GM12878 (cell line): ENCODE measurements around the gene PRR7. TPM values are rescaled to one million over a fixed set of nuclear protein-coding genes. Genes with fewer than 3 reads are reported as not detected.
A peak's percentile ranks its signal among the peaks of the same experiment; 100 is the strongest.

Experiments used
- ATAC-seq: fragments of 200-7000 bp; cut with Tn5 transposase; 3 replicates; pipeline ENCODE4 v1.9.1; 2020; ENCODE audit warnings: mild to moderate bottlenecking, moderate library complexity
- BruUV-seq: library from RNA; stranded (reverse); fragments of 400-500 nt; replicated peaks from 2 replicates; lab custom pipeline; 2021; lab: Mats Ljungman, UMichigan
- CTCF ChIA-PET: fragments of 300-600 bp; sonication (Branson Sonifier 250); formaldehyde crosslinking; extraction: SDS; loops from one replicate; lab custom pipeline; 2021; ENCODE audit warnings: inconsistent platforms; lab: Yijun Ruan, JAX
- POLR2A ChIA-PET: fragments of 350-600 bp; formaldehyde crosslinking; extraction: SDS; loops from one replicate; lab custom pipeline; 2021; ENCODE audit warnings: inconsistent platforms; lab: Charles Lee
- RAD21 ChIA-PET: fragments of 300-600 bp; sonication (Branson Sonifier 250); formaldehyde crosslinking; loops from one replicate; lab custom pipeline; 2023; ENCODE audit warnings: antibody characterized with exemption; ENCODE audit not compliant: unreplicated experiment; lab: Charles Lee
- SMC1A ChIA-PET: fragments of 300-600 bp; sonication (Branson Sonifier 250); formaldehyde crosslinking; loops from one replicate; lab custom pipeline; 2023; ENCODE audit not compliant: unreplicated experiment, uncharacterized antibody; lab: Charles Lee
- DNase-seq: peaks from one replicate; pipeline ENCODE4 v3.0.0-alpha.2; 2011; ENCODE audit warnings: low read depth, low spot score
- FAIRE-seq: peaks from 3 replicates; lab custom pipeline; 2011; peaks lifted over from hg19 to GRCh38; lab: Jason Lieb, UNC
- H2AFZ ChIP-seq: 2 replicates; pipeline ENCODE4 v1.6.0; 2011; ENCODE audit warnings: low read depth, low read length, control low read depth; ENCODE audit not compliant: control insufficient read depth
- H3K27ac ChIP-seq: 2 replicates; pipeline ENCODE4 v1.5.1; 2011; ENCODE audit warnings: control low read depth; ENCODE audit not compliant: control insufficient read depth, insufficient read depth
- H3K27me3 ChIP-seq, 2 experiments: replicated peaks in 1 of 2; 2 replicates each; pipeline versions ENCODE4 v1.6.0 to v1.6.1; 2011; ENCODE audit warnings: low read length in 1 of 2; ENCODE audit not compliant: control insufficient read depth in 2 of 2, insufficient read depth in 2 of 2
- H3K36me3 ChIP-seq, 2 experiments: 2 replicates each; pipeline ENCODE4 v1.5.1; 2011; ENCODE audit warnings: low read length in 1 of 2; ENCODE audit not compliant: control insufficient read depth in 2 of 2, insufficient read depth in 2 of 2
- H3K4me1 ChIP-seq: 2 replicates; pipeline ENCODE4 v1.6.1; 2011; ENCODE audit warnings: mild to moderate bottlenecking, low read length, moderate library complexity, mixed read lengths; ENCODE audit not compliant: control insufficient read depth, insufficient read depth
- H3K4me2 ChIP-seq: 2 replicates; pipeline ENCODE4 v1.6.0; 2011; ENCODE audit warnings: control low read depth; ENCODE audit not compliant: control insufficient read depth, insufficient read depth
- H3K4me3 ChIP-seq: fragments of 200-600 bp; sonication (generic); 2 replicates; pipeline ENCODE4 v1.5.1; 2016
- H3K79me2 ChIP-seq: 2 replicates; pipeline ENCODE4 v1.6.0; 2011; ENCODE audit warnings: low read length; ENCODE audit not compliant: control insufficient read depth, insufficient read depth
- H3K9ac ChIP-seq: 2 replicates; pipeline ENCODE4 v1.8.0; 2011; ENCODE audit warnings: low read length, control low read depth, mixed read lengths; ENCODE audit not compliant: control insufficient read depth, insufficient read depth
- H3K9me3 ChIP-seq: replicated peaks from 3 replicates; pipeline ENCODE4 v1.5.1; 2011; ENCODE audit warnings: mild to moderate bottlenecking, low read length; ENCODE audit not compliant: control insufficient read depth, insufficient read depth
- H4K20me1 ChIP-seq: 2 replicates; pipeline ENCODE4 v1.6.0; 2011; ENCODE audit not compliant: control insufficient read depth, insufficient read depth
- BHLHE40 ChIP-seq, 2 experiments: fragments of 450-650 bp in 1 of 2; IDR thresholded peaks; 2 replicates each; pipeline ENCODE4 v1.6.1; 2011 to 2017; ENCODE audit warnings: low read depth in 2 of 2, borderline replicate concordance in 1 of 2, improper control_type of control experiment in 1 of 2, low read length in 1 of 2, mild to moderate bottlenecking in 1 of 2
- CBFB ChIP-seq: IDR thresholded peaks from 2 replicates; pipeline ENCODE4 v1.6.1; 2016; ENCODE audit warnings: antibody characterized with exemption, low read depth
- ELK1 ChIP-seq: IDR thresholded peaks from 2 replicates; pipeline ENCODE4 v1.6.1; 2012; ENCODE audit warnings: low read depth, low read length, improper control_type of control experiment
- EZH2 ChIP-seq: IDR thresholded peaks from 2 replicates; pipeline ENCODE4 v1.6.1; 2012; ENCODE audit warnings: low read depth, mild to moderate bottlenecking, control low read depth, inconsistent platforms, low read length, borderline replicate concordance; ENCODE audit not compliant: control insufficient read depth
- HDGF ChIP-seq: fragments of 450-650 bp; IDR thresholded peaks from 2 replicates; pipeline ENCODE4 v1.6.1; 2016; ENCODE audit warnings: antibody characterized with exemption
- IRF3 ChIP-seq: fragments of 450-650 bp; IDR thresholded peaks from 2 replicates; pipeline ENCODE4 v1.6.1; 2014; ENCODE audit warnings: mild to moderate bottlenecking
- MAX ChIP-seq: IDR thresholded peaks from 2 replicates; pipeline ENCODE4 v1.6.1; 2012; ENCODE audit warnings: low read depth, low read length, improper control_type of control experiment
- NFYB ChIP-seq: IDR thresholded peaks from 2 replicates; pipeline ENCODE4 v1.6.1; 2011; ENCODE audit warnings: low read depth, mild to moderate bottlenecking, low read length, improper control_type of control experiment, moderate library complexity; ENCODE audit not compliant: insufficient read depth
- SIN3A ChIP-seq: IDR thresholded peaks from 2 replicates; pipeline ENCODE4 v1.6.1; 2012; ENCODE audit warnings: low read depth, low read length, improper control_type of control experiment
- SIX5 ChIP-seq: IDR thresholded peaks from 2 replicates; pipeline ENCODE4 v1.6.1; 2011; ENCODE audit warnings: mild to moderate bottlenecking, low read depth, low read length, moderate library complexity; ENCODE audit not compliant: severe bottlenecking
- WRNIP1 ChIP-seq: IDR thresholded peaks from 2 replicates; pipeline ENCODE4 v1.6.1; 2011; ENCODE audit warnings: low read depth, low read length, improper control_type of control experiment, borderline replicate concordance
- WGBS: methylation state at CpG from one replicate; pipeline ENCODE4 v1.1.6; 2016; ENCODE audit warnings: low lambda C conversion rate; ENCODE audit not compliant: insufficient replicate concordance, insufficient coverage; ENCODE audit errors: missing lambda C conversion rate; 5-methylcytosine and 5-hydroxymethylcytosine counted together
- in situ Hi-C: fragments of 300-500 bp; cut with MboI; formaldehyde crosslinking; loops from 9 replicates; pipeline ENCODE4 v1.14.3; 2018; ENCODE audit warnings: mixed read lengths
- intact Hi-C: fragments of 100-400 bp; cut with micrococcal nuclease; formaldehyde crosslinking; loops from one replicate; pipeline ENCODE4 v1.14.2; 2022; ENCODE audit not compliant: unreplicated experiment
- polyA plus RNA-seq, 11 experiments: library from polyadenylated mRNA; depleted of rRNA in 4 of 11; unstranded in 6 of 11; stranded (reverse) in 5 of 11; fragments of >200 nt; fragmentation: Nextera tagmentation in 4 of 11; fragmentation: Illumina TruSeq in 1 of 11; extraction: Ambion mirVana in 4 of 11; extraction: Trizol in 1 of 11; gene quantifications; 1 replicate in 1 of 11; 2 replicates in 10 of 11; pipeline versions ENCODE4 v1.2.1 to v1.2.3, GENCODE V29; 2011 to 2016; ENCODE audit warnings: inconsistent platforms in 2 of 11, missing spikeins in 2 of 11, low read depth in 1 of 11
- total RNA-seq, 4 experiments: library from RNA; depleted of rRNA in 3 of 4; stranded (reverse); fragments of >200 nt in 3 of 4; fragmentation: Illumina TruSeq in 1 of 4; extraction: Trizol in 1 of 4; gene quantifications; 2 replicates each; pipeline versions ENCODE4 v1.2.1 to v1.2.3, GENCODE V29; 2013 to 2021
- TF ChIP-seq, protein P1 (sequence below): IDR thresholded peaks from 2 replicates; pipeline ENCODE4 v1.6.1; 2011; ENCODE audit warnings: borderline replicate concordance, low read depth, mild to moderate bottlenecking, moderate library complexity, low read length; ENCODE audit not compliant: insufficient read depth, poor library complexity, severe bottlenecking

PRR7 gene
- total and polyA plus RNA-seq, 10 of the 15 experiments (the other 5 are each of a cell fraction or from before 2014, with no cell fraction given) = 0.09 to 18.8 (median 4.6) TPM; not detected in 2

GRCh38 chr5:177427211-177427822 is 19.3 kb upstream of the PRR7 start (continued):
- TF ChIP-seq MAX (peak; percentile 60; the same call in 1 of the 2 replicates), BHLHE40 (IDR thresholded peaks at IDR 0.05; ENCODE audit: borderline replicate concordance in 1 of 2, low read depth in 2 of 2, low read length in 1 of 2) (peak; percentile 2 to 12; a peak in 2 of 4 replicates), CBFB (0 out of 2 replicates have a peak, but pooled peaks have one; percentile 29), SIX5 (no peak), HDGF (peak; percentile 65; the same call in 1 of the 2 replicates), EZH2 (no peak)

DNA sequence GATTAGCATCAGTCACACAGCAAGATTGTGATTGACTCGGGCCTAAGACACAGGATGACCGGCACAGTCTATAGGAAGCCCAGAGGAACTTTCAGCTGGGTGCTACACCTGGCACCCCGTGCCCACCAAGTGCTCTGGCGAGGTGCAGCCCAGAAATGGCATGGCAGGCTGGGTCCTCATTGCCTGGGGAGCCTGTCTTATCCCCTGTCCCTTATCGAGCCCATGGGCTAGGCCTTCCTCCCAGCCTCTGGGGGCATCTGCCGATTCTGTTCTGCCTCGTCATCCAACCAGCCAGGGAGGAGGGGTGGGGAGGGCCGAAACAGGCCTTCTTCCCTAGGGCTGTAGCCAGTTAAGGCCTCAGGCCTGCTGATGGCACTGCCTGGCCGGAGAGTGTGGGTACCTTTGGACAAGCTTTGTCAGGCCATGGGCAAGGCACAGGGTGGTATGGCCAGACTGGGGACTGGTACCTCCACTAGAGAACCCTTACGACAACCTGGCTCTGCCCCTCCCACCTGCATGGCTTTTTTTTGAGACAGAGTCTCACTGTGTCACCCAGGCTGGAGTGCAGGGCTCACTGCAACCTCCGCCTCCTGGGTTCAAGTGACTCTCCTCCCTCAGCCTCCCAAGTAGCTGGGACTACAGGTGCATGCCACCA is 18.6 kb upstream of the PRR7 start:
- BruUV-seq = no TSS peak
- H3K4me3 ChIP-seq = peak overlapping the region; percentile 83
- ATAC-seq = no peak
- H3K4me2 ChIP-seq = peak overlapping the region; percentile 65
- peaks cover 56% of the 10 kb centered on the region for H3K4me1 ChIP-seq
- peaks cover 5 to 10% of the 10 kb centered on the region in 2 experiments; a peak in 3 of 4 replicates for H3K36me3 ChIP-seq
- intact Hi-C loops = loop anchor here (1.0 to 2.0 kb wide), 2 partner anchors 25 to 27 kb away; no protein-coding TSS in a partner anchor
- in situ Hi-C loops = no loop called here
- peak overlapping the region; percentile 93 for H3K9ac ChIP-seq
- H3K9me3 ChIP-seq = no peaks in the 10 kb centered on the region
- peak overlapping the region; percentile 94 for H3K27ac ChIP-seq
- H3K27me3 ChIP-seq = no peaks in the 10 kb centered on the region
- ChIA-PET CTCF (interaction anchor here (1.0 to 13.2 kb wide), 9 partner anchors 19 to 110 kb away, joined by 3 to 188 read pairs (median 3); partner anchors contain the start of genes PFN3 and PRR7), RAD21 (interaction anchor here (1.2 to 11.0 kb wide), 5 partner anchors 22 to 38 kb away, joined by 3 to 288 read pairs (median 38); partner anchors contain the start of gene PRR7), SMC1A (interaction anchor here (1.0 to 7.5 kb wide), 9 partner anchors 9 to 80 kb away, joined by 3 to 73 read pairs (median 42); partner anchors contain the start of genes PFN3 and PRR7), POLR2A (interaction anchor here (0.9 to 13.4 kb wide), 13 partner anchors 11 to 127 kb away, joined by 3 to 358 read pairs (median 5); partner anchors contain the start of genes F12, PDLIM7, PFN3 and PRR7)
- FAIRE-seq = no peak
- DNase-seq = no peak
- H4K20me1 ChIP-seq = no peaks in the 10 kb centered on the region
- no peak overlapping the region for H2AFZ ChIP-seq
- WGBS = 6% methylated on average over 11 of the region's 11 CpGs
- peaks cover 57% of the 10 kb centered on the region for H3K79me2 ChIP-seq
- TF ChIP-seq BHLHE40 (IDR thresholded peaks at IDR 0.05; ENCODE audit: borderline replicate concordance in 1 of 2, low read depth in 2 of 2, low read length in 1 of 2) (no peak), WRNIP1 (no peak), ELK1 (no peak), IRF3 (no peak), NFYB (no peak), SIN3A (no peak)
- TF ChIP-seq, protein P1, sequence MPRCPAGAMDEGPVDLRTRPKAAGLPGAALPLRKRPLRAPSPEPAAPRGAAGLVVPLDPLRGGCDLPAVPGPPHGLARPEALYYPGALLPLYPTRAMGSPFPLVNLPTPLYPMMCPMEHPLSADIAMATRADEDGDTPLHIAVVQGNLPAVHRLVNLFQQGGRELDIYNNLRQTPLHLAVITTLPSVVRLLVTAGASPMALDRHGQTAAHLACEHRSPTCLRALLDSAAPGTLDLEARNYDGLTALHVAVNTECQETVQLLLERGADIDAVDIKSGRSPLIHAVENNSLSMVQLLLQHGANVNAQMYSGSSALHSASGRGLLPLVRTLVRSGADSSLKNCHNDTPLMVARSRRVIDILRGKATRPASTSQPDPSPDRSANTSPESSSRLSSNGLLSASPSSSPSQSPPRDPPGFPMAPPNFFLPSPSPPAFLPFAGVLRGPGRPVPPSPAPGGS = no peak
